GM23248 (cell line): ENCODE results near the gene MC1R. TPM values are rescaled to one million over a fixed set of nuclear protein-coding genes. Genes with fewer than 3 reads are reported as not detected.

Experiments
- DNase-seq: peaks from one replicate; pipeline ENCODE4 v3.0.0-alpha.2; 2015
- H2AFZ ChIP-seq: fragments of 200-600 bp; sonication (generic); 2 replicates; pipeline ENCODE4 v1.6.1; 2016; ENCODE audit warnings: antibody characterized with exemption
- H3F3A ChIP-seq: fragments of 200-600 bp; sonication (generic); 2 replicates; pipeline ENCODE4 v1.6.1; 2016; ENCODE audit warnings: mild to moderate bottlenecking, antibody characterized with exemption, mixed run types; ENCODE audit not compliant: insufficient read depth
- H3K27ac ChIP-seq: fragments of 200-600 bp; sonication (generic); 2 replicates; pipeline ENCODE4 v1.5.1; 2016; ENCODE audit warnings: mild to moderate bottlenecking
- H3K27me3 ChIP-seq: fragments of 200-600 bp; sonication (generic); replicated peaks from 2 replicates; pipeline ENCODE4 v1.6.1; 2016; ENCODE audit warnings: mild to moderate bottlenecking; ENCODE audit not compliant: insufficient read depth
- H3K36me3 ChIP-seq: fragments of 200-600 bp; sonication (generic); 2 replicates; pipeline ENCODE4 v1.6.1; 2016; ENCODE audit warnings: low read depth, mild to moderate bottlenecking
- H3K4me1 ChIP-seq: fragments of 200-600 bp; sonication (generic); 2 replicates; pipeline ENCODE4 v1.6.1; 2016; ENCODE audit warnings: mild to moderate bottlenecking; ENCODE audit not compliant: insufficient read depth
- H3K4me2 ChIP-seq: fragments of 200-600 bp; sonication (generic); one replicate; pipeline ENCODE4 v1.6.1; 2016; ENCODE audit warnings: mild to moderate bottlenecking; ENCODE audit not compliant: unreplicated experiment
- H3K4me3 ChIP-seq: fragments of 200-600 bp; sonication (generic); 2 replicates; pipeline ENCODE4 v1.5.1; 2016; ENCODE audit warnings: mild to moderate bottlenecking
- H3K79me2 ChIP-seq: fragments of 200-600 bp; sonication (generic); 2 replicates; pipeline ENCODE4 v1.6.1; 2016; ENCODE audit warnings: mild to moderate bottlenecking; ENCODE audit not compliant: insufficient read depth
- H3K9ac ChIP-seq: fragments of 200-600 bp; sonication (generic); 2 replicates; pipeline ENCODE4 v1.6.1; 2016; ENCODE audit warnings: mild to moderate bottlenecking
- H3K9me2 ChIP-seq: fragments of 200-600 bp; sonication (generic); 2 replicates; pipeline ENCODE4 v1.6.1; 2016; ENCODE audit warnings: mixed run types, mild to moderate bottlenecking, moderate library complexity; ENCODE audit not compliant: insufficient read depth
- H3K9me3 ChIP-seq: fragments of 200-600 bp; sonication (generic); one replicate; pipeline ENCODE4 v1.6.1; 2017; ENCODE audit warnings: low read depth
- H4K20me1 ChIP-seq: fragments of 200-600 bp; sonication (generic); 2 replicates; pipeline ENCODE4 v1.6.0; 2016; ENCODE audit not compliant: insufficient read depth
- EZH2 ChIP-seq: fragments of 200-600 bp; sonication (generic); IDR thresholded peaks from 2 replicates; pipeline ENCODE4 v1.6.1; 2018; ENCODE audit warnings: antibody characterized with exemption, mild to moderate bottlenecking; ENCODE audit not compliant: insufficient read depth, poor library complexity, severe bottlenecking
- EZH2phosphoT487 ChIP-seq: fragments of 200-600 bp; sonication (generic); IDR thresholded peaks from 2 replicates; pipeline ENCODE4 v1.6.1; 2018; ENCODE audit warnings: antibody characterized with exemption, moderate library complexity, mild to moderate bottlenecking, low read depth; ENCODE audit not compliant: insufficient read depth
- WGBS, 2 experiments: methylation state at CpG; one replicate each; pipeline ENCODE4 v1.1.6; 2015 to 2017; ENCODE audit warnings: low lambda C conversion rate in 2 of 2, low coverage in 1 of 2; ENCODE audit errors: missing lambda C conversion rate in 2 of 2; 5-methylcytosine and 5-hydroxymethylcytosine counted together
- in situ Hi-C: fragments of 300-500 bp; cut with MboI; formaldehyde crosslinking; loops from 2 replicates; pipeline ENCODE4 v1.15.0; 2020
- polyA plus RNA-seq: library from polyadenylated mRNA; unstranded; fragments of >200 nt; fragmentation: Nextera tagmentation; extraction: Ambion mirVana; gene quantifications from 2 replicates; pipeline ENCODE4 v1.2.1, GENCODE V29; 2016
- total RNA-seq: library from RNA; depleted of rRNA; stranded (reverse); fragments of >200 nt; shearing (Covaris generic); gene quantifications from 2 replicates; pipeline ENCODE4 v1.2.3, GENCODE V29; 2014

The MC1R gene
- total and polyA plus RNA-seq, 2 experiments from 2014 or later, result 3.8 to 5.6 TPM

DNA sequence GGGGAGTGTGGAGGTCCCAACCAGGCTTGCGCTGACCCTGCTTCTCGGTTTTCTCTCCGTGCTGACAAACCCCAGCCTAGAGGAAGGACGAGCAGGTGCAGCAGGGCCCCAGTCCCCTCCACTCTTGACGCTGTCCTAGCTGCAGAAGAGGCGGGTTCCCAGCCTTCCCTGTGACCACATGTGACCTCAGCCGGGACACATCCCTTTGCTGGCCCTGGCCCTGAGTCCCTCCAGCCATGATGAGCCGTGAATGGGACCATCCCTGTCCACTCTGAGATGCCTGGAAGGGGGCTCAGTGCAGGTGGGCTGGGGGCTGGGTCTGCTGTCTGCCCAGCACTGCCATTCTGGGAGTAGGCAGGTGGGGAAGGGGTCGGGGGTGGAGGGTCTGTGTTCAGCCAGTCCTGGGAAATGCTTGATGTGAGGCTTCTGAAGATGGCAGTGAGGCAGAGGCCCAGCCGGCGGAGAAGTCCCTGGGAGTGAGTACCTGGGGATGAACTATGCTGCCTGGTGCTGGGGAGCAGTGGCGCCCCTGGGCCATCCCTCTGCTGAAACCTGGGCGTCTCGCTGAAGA lies 2.6 kb downstream of the MC1R start:
- Histone ChIP-seq H3K9me3 (no peaks in the 10 kb centered on the region), H3K9ac (peak overlapping the region; percentile 98), H4K20me1 (no peaks in the 10 kb centered on the region), H3K36me3 (no peaks in the 10 kb centered on the region), H3F3A (peaks cover 32% of the 10 kb centered on the region), H3K9me2 (no peaks in the 10 kb centered on the region), H2AFZ (no peak overlapping the region), H3K4me1 (peaks cover 44% of the 10 kb centered on the region), H3K27me3 (no peaks in the 10 kb centered on the region), H3K4me2 (peak overlapping the region; percentile 99), H3K79me2 (peaks cover 25% of the 10 kb centered on the region), H3K27ac (peak overlapping the region; percentile 99), H3K4me3 (peak overlapping the region; percentile 89)
- WGBS, 2 experiments, result 36 to 37% methylated on average over 13 to 14 of the region's 14 CpGs
- TF ChIP-seq EZH2phosphoT487, result no peak
- TF ChIP-seq EZH2, result no peak
- in situ Hi-C loops, result no loop called here
- DNase-seq, result peak; percentile 41

DNA sequence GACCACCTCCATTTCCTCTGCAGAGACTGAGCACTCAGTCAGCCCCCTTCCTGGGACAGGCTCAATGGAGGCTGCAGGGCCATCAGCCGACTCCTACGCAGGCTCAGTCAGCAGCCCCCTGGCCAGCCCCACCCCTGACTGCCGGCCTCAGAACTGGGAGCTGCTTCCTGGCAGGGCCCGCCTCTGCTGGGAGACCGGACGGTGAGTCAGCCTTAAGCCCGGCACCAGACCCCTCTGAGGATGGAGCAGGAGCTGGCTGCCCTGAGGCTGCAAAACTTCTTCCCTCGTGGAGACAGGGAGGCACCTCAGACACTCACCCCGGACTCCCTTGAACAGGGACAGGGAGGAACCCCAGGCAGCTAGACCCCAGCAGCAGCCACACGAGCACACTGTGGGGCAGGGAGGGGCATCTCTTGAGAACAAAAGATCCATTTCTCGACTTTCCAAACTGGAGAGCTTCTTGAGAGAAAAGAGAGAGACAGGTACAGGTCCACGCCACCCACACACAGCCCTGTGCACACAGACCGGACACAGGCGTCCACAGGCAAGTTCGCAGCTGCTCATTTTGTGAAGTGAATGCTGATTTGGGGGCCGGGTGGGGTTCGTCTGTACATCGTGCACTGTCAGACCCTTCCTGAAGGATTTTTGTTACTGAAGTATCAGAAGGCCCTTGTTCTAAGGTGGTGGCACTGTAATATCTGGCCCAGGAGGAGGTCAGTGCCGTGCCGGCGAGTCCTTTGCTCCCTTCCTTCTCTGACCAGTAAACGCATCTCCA lies 3.2 kb downstream of the MC1R start:
- Histone ChIP-seq H4K20me1 (no peaks in the 10 kb centered on the region), H3K4me1 (peaks cover 44% of the 10 kb centered on the region), H3K27me3 (no peaks in the 10 kb centered on the region), H3F3A (peaks cover 32% of the 10 kb centered on the region), H3K9ac (peak overlapping the region; percentile 98), H3K79me2 (peaks cover 31% of the 10 kb centered on the region), H3K9me3 (no peaks in the 10 kb centered on the region), H3K4me2 (peak overlapping the region; percentile 99), H3K9me2 (no peaks in the 10 kb centered on the region), H2AFZ (no peak overlapping the region), H3K36me3 (no peaks in the 10 kb centered on the region), H3K27ac (peak overlapping the region; percentile 99), H3K4me3 (peak overlapping the region; percentile 89)
- peak; percentile 99 for DNase-seq
- in situ Hi-C loops, result no loop called here
- 0 to 1% methylated on average over 20 to 22 of the region's 22 CpGs for WGBS, 2 experiments
- no peak for TF ChIP-seq EZH2
- TF ChIP-seq EZH2phosphoT487, result no peak

GRCh38 chr16:89922477-89922883 lies 3.8 kb downstream of the MC1R start:
- Histone ChIP-seq H3K27ac (peak overlapping the region; percentile 99), H2AFZ (peak overlapping the region; percentile 74), H3K9ac (peak overlapping the region; percentile 98), H3K27me3 (no peaks in the 10 kb centered on the region), H3K4me3 (peak overlapping the region; percentile 89), H4K20me1 (peaks cover under 1% of the 10 kb centered on the region; the same call in 1 of the 2 replicates), H3K9me3 (no peaks in the 10 kb centered on the region), H3K4me2 (peak overlapping the region; percentile 99), H3F3A (peaks cover 26% of the 10 kb centered on the region), H3K36me3 (no peaks in the 10 kb centered on the region), H3K79me2 (peaks cover 37% of the 10 kb centered on the region), H3K4me1 (peaks cover 39% of the 10 kb centered on the region), H3K9me2 (no peaks in the 10 kb centered on the region)
- TF ChIP-seq EZH2phosphoT487 (no peak), EZH2 (no peak)
- in situ Hi-C loops, result no loop called here
- DNase-seq, result peak; percentile 96
- WGBS, 2 experiments, result 2 to 3% methylated on average over 18 to 31 of the region's 31 CpGs

GRCh38 chr16:89922884-89923639 lies 4.4 kb downstream of the MC1R start, which contains the start of gene TUBB3:
Gene TUBB3, plus strand, starts transcription at chr16:89923342. Its CDS starts 60 bp downstream, at chr16:89923402.
- H3K4me1 ChIP-seq, result peaks cover 37% of the 10 kb centered on the region
- in situ Hi-C loops, result no loop called here
- H3F3A ChIP-seq, result peaks cover 25% of the 10 kb centered on the region
- peak within 1 kb of the TSS; percentile 74 for H2AFZ ChIP-seq
- H3K9me2 ChIP-seq, result no peaks in the 10 kb centered on the region
- H3K4me2 ChIP-seq, result peak within 1 kb of the TSS; percentile 99
- H3K9me3 ChIP-seq, result no peaks in the 10 kb centered on the region
- H3K27ac ChIP-seq, result peak within 1 kb of the TSS; percentile 99
- peak within 1 kb of the TSS; percentile 89 for H3K4me3 ChIP-seq
- no peaks in the 10 kb centered on the region for H3K27me3 ChIP-seq
- H3K79me2 ChIP-seq, result peaks cover 43% of the 10 kb centered on the region
- peaks cover 6% of the 10 kb centered on the region; the same call in 1 of the 2 replicates for H4K20me1 ChIP-seq
- DNase-seq, result peak; percentile 94
- 1 to 2% methylated on average over 36 to 56 of the region's 88 CpGs for WGBS, 2 experiments
- peak within 1 kb of the TSS; percentile 98 for H3K9ac ChIP-seq
- TF ChIP-seq EZH2phosphoT487 (no peak), EZH2 (no peak)
- H3K36me3 ChIP-seq, result no peaks in the 10 kb centered on the region
